ENCODE data around the gene TTYH3. TPM values are rescaled to one million over a fixed set of nuclear protein-coding genes. Genes with fewer than 3 reads are reported as not detected.

The TTYH3 gene
- total and polyA plus RNA-seq, 2 of the 13 experiments (the other 11 are each of a cell fraction or from before 2014, with no cell fraction given), result 26.3 to 50.0 TPM

DNA sequence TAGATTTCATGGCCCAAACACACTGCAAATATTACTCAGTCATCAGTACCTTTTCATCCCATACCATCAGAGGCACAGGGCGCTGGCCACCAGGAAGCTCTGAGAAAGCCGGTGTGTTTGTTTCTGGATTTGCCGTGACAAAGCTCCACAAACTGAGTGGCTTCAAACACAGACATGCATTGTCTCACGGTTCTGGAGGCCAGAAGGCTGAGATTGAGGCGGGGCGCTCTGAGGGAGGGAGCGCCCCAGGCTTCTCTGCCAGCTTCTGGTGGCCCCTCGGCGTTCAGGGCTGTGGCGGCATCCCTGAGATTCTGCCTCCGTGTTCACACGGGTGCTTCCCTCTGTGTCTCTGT lies 3.7 kb upstream of the TTYH3 start (continued):
- peak; percentile 69 for TF ChIP-seq SAP130 (CRISPR knock-in tag; IDR thresholded peaks at IDR 0.05; ENCODE audit: low read depth)
- no peak for TF ChIP-seq ZNF672 (CRISPR knock-in tag; IDR thresholded peaks at IDR 0.05)
- peak; percentile 55; the same call in 1 of the 2 replicates for TF ChIP-seq BCL6 (CRISPR knock-in tag; IDR thresholded peaks at IDR 0.05)
- TF ChIP-seq SKI (IDR thresholded peaks at IDR 0.05; ENCODE audit: partially characterized antibody), result peak; percentile 16
- TF ChIP-seq, protein P1, sequence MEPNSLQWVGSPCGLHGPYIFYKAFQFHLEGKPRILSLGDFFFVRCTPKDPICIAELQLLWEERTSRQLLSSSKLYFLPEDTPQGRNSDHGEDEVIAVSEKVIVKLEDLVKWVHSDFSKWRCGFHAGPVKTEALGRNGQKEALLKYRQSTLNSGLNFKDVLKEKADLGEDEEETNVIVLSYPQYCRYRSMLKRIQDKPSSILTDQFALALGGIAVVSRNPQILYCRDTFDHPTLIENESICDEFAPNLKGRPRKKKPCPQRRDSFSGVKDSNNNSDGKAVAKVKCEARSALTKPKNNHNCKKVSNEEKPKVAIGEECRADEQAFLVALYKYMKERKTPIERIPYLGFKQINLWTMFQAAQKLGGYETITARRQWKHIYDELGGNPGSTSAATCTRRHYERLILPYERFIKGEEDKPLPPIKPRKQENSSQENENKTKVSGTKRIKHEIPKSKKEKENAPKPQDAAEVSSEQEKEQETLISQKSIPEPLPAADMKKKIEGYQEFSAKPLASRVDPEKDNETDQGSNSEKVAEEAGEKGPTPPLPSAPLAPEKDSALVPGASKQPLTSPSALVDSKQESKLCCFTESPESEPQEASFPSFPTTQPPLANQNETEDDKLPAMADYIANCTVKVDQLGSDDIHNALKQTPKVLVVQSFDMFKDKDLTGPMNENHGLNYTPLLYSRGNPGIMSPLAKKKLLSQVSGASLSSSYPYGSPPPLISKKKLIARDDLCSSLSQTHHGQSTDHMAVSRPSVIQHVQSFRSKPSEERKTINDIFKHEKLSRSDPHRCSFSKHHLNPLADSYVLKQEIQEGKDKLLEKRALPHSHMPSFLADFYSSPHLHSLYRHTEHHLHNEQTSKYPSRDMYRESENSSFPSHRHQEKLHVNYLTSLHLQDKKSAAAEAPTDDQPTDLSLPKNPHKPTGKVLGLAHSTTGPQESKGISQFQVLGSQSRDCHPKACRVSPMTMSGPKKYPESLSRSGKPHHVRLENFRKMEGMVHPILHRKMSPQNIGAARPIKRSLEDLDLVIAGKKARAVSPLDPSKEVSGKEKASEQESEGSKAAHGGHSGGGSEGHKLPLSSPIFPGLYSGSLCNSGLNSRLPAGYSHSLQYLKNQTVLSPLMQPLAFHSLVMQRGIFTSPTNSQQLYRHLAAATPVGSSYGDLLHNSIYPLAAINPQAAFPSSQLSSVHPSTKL (CRISPR knock-in tag; IDR thresholded peaks at IDR 0.05), result peak; percentile 70; the same call in 1 of the 2 replicates
- TF ChIP-seq RCOR2 (CRISPR knock-in tag; IDR thresholded peaks at IDR 0.05), result peak; percentile 36
- TF ChIP-seq TEAD3 (CRISPR knock-in tag; optimal IDR thresholded peaks at IDR 0.05; ENCODE audit: borderline replicate concordance), result peak; percentile 25
- TF ChIP-seq GATAD2A (CRISPR knock-in tag; IDR thresholded peaks at IDR 0.05), result peak; percentile 76
- TF ChIP-seq GATAD1 (CRISPR knock-in tag; IDR thresholded peaks at IDR 0.05), result peak; percentile 40; the same call in 1 of the 2 replicates
- TF ChIP-seq, protein P2, sequence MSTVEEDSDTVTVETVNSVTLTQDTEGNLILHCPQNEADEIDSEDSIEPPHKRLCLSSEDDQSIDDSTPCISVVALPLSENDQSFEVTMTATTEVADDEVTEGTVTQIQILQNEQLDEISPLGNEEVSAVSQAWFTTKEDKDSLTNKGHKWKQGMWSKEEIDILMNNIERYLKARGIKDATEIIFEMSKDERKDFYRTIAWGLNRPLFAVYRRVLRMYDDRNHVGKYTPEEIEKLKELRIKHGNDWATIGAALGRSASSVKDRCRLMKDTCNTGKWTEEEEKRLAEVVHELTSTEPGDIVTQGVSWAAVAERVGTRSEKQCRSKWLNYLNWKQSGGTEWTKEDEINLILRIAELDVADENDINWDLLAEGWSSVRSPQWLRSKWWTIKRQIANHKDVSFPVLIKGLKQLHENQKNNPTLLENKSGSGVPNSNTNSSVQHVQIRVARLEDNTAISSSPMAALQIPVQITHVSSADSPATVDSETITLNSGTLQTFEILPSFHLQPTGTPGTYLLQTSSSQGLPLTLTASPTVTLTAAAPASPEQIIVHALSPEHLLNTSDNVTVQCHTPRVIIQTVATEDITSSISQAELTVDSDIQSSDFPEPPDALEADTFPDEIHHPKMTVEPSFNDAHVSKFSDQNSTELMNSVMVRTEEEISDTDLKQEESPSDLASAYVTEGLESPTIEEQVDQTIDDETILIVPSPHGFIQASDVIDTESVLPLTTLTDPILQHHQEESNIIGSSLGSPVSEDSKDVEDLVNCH (CRISPR knock-in tag; IDR thresholded peaks at IDR 0.05), result no peak
- no peak for TF ChIP-seq ZNF816 (CRISPR knock-in tag; IDR thresholded peaks at IDR 0.05; ENCODE audit: borderline replicate concordance)
- TF ChIP-seq HDAC2 (CRISPR knock-in tag; IDR thresholded peaks at IDR 0.05), result peak; percentile 46; the same call in 1 of the 2 replicates
- TF ChIP-seq, protein P3, sequence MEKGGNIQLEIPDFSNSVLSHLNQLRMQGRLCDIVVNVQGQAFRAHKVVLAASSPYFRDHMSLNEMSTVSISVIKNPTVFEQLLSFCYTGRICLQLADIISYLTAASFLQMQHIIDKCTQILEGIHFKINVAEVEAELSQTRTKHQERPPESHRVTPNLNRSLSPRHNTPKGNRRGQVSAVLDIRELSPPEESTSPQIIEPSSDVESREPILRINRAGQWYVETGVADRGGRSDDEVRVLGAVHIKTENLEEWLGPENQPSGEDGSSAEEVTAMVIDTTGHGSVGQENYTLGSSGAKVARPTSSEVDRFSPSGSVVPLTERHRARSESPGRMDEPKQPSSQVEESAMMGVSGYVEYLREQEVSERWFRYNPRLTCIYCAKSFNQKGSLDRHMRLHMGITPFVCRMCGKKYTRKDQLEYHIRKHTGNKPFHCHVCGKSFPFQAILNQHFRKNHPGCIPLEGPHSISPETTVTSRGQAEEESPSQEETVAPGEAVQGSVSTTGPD (CRISPR knock-in tag; IDR thresholded peaks at IDR 0.05), result peak; percentile 25; the same call in 1 of the 2 replicates
- TF ChIP-seq JUND (CRISPR knock-in tag; IDR thresholded peaks at IDR 0.05), result no peak
- TF ChIP-seq ZSCAN12 (CRISPR knock-in tag; IDR thresholded peaks at IDR 0.05), result no peak
- TF ChIP-seq ELF1 (CRISPR knock-in tag; IDR thresholded peaks at IDR 0.05), result peak; percentile 40; the same call in 1 of the 2 replicates
- TF ChIP-seq, protein P4, sequence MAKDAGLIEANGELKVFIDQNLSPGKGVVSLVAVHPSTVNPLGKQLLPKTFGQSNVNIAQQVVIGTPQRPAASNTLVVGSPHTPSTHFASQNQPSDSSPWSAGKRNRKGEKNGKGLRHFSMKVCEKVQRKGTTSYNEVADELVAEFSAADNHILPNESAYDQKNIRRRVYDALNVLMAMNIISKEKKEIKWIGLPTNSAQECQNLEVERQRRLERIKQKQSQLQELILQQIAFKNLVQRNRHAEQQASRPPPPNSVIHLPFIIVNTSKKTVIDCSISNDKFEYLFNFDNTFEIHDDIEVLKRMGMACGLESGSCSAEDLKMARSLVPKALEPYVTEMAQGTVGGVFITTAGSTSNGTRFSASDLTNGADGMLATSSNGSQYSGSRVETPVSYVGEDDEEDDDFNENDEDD (CRISPR knock-in tag; IDR thresholded peaks at IDR 0.05; ENCODE audit: borderline replicate concordance), result peak; percentile 17; the same call in 1 of the 2 replicates
- no peak for TF ChIP-seq ARID2 (CRISPR knock-in tag; IDR thresholded peaks at IDR 0.05; ENCODE audit: borderline replicate concordance)
- 0 out of 2 replicates have a peak, but pooled peaks have one; percentile 35 for TF ChIP-seq THAP11 (CRISPR knock-in tag; IDR thresholded peaks at IDR 0.05)
- peak; percentile 88 for TF ChIP-seq SOX5 (CRISPR knock-in tag; IDR thresholded peaks at IDR 0.05; ENCODE audit: borderline replicate concordance)
- TF ChIP-seq, protein P5, sequence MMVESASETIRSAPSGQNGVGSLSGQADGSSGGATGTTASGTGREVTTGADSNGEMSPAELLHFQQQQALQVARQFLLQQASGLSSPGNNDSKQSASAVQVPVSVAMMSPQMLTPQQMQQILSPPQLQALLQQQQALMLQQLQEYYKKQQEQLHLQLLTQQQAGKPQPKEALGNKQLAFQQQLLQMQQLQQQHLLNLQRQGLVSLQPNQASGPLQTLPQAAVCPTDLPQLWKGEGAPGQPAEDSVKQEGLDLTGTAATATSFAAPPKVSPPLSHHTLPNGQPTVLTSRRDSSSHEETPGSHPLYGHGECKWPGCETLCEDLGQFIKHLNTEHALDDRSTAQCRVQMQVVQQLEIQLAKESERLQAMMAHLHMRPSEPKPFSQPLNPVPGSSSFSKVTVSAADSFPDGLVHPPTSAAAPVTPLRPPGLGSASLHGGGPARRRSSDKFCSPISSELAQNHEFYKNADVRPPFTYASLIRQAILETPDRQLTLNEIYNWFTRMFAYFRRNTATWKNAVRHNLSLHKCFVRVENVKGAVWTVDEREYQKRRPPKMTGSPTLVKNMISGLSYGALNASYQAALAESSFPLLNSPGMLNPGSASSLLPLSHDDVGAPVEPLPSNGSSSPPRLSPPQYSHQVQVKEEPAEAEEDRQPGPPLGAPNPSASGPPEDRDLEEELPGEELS (CRISPR knock-in tag; IDR thresholded peaks at IDR 0.05), result peak; percentile 47; the same call in 1 of the 2 replicates
- no peak for TF ChIP-seq ZNF468 (CRISPR knock-in tag; IDR thresholded peaks at IDR 0.05)

All from HepG2 (cell line).